Activated CD4-positive, CD25-positive, alpha-beta regulatory T cell treated with anti-CD3 and anti-CD28 coated beads, Interleukin-2, amount 50 U/mL, for 16 hours (primary cell): ENCODE results near the gene RIPK4.
"Not testable (repeated sequence)": the region's sequence is repeated elsewhere in the genome, so short reads cannot be mapped to it uniquely, and the experiment has no call there.

Experiments used
- DNase-seq: peaks from one replicate; pipeline ENCODE4 v3.0.0-alpha.2; 2020; ENCODE audit warnings: low read depth, low spot score

RIPK4 gene

DNA sequence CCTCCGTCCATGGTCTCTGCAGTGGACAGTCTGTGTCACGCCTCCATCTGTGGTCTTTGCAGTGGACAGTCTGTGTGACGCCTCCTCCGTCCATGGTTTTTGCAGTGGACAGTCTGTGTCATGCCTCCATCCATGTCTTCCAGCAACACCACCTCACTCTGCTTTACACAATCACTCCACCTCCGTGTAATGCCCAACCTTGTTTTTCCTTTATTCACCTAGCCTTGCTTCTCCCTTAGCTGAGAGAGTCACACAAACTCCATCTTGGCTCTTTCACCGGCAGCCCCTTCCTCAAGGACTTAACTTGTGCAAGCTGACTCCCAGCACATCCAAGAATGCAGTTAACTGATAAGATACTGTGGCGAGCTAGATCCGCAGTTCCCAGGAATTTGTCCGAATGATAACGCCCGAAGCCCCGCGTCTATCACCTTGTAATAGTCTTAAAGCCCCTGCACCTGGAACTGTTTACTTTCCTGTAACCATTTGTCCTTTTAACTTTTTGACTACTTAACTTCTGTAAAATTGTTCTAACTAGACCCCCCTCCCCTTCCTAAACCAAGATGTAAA, 52.5 kb downstream of the RIPK4 start:
- DNase-seq: not testable (repeated sequence)

DNA sequence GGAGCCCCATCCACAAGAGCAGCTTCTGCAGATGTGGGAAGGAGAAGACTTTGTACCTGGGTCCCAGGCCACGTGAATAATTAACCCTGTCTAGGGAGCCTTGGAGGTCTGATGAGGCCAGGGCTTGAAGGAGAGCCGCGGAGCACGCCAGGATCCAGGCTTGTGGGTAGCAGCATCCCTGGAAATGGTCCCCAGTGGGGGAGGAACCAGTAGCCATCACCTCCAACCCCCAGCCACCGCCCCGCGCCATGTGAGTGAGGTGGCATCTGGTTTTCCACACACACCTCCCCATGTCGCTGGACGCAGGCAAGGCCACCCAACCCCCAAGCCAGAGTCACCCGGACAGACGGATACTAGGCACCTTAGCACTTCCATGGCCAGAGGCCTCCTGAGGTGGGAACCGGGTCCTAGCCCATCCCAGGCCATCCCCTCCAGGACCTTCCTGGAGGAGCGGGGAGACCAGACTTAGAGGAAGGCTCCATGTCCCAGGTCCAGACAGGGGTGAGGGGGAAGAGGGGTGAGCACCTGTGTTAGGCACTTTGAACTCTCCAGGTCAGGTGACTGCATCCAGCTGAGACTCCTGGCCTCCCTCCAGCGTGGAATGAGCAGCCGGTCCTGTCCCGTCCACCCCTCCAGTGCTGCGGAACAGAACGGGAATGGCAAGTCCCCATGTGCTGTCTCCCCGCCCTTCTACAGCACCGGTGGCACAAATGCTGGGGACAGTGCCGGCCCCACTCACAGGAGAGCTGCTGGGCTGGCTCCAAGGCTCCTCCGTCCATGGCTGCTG, 53.2 kb downstream of the RIPK4 start:
- DNase-seq: no peak

DNA sequence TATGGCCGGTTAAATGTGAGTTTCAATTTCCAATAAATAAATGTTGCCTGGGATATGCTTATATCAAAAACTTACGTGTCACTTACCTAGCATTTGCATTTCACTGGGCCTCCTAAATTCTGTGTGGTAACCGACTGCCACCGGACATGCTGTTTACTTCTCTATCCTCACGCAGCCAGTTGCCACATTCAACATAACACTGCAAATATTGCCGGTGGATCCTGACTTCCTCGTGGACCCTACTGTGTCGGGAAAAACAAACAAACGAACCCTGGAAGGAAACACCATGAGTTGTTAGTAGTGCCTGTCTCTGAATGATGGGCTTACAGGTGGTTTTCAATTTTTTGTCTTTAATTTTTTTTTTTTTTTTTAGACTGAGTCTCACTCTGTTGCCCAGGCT, 54.1 kb downstream of the RIPK4 start:
- DNase-seq: no peak

DNA sequence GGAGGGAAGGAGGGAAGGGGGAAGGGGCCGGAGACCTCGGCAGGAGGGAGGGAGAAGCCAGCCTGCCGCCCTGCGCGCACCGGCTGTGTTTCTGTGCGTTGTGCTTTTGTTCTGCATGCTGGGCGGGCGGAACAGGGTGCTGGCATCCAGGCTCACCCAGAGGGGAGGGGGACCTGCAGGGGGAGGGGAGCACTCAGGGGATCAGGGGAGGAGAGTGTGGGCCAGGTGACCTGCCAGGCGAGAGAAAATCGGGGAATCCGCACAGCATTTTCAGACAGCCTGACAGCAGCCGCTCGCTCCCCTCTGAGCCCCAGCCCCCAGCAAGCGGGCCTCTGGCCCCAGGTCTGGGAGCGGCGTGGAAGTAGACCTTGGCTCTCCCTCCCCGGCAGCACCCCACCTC, 54.7 kb downstream of the RIPK4 start:
- no peak for DNase-seq

DNA sequence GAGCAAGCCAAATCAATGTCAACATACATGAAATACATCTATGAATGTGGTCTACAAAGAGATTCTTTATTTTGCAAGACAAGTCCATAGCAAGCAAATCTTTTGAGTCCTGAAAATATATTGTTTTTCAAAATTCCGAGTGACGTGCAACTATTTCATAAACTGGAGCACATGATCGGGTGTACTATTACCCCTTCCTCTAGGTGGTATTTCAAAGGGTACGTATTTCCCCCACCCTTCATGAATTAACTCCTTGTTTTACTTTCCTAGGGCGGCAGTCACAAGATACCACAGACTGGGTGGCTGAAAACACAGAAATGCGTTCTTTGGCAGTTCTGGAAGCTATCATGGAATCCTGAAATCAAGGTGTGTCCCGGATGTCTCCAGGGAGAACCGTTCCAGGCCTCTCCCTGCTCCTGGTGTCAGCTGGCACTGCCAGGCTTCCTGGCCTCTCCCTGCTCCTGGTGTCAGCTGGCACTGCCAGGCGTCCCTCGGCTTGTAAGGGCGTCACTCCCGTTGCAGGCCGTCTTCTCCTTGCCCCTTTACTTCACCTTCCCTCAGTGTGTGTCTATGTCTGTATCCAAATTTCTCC, 55.3 kb downstream of the RIPK4 start:
- no peak for DNase-seq

DNA sequence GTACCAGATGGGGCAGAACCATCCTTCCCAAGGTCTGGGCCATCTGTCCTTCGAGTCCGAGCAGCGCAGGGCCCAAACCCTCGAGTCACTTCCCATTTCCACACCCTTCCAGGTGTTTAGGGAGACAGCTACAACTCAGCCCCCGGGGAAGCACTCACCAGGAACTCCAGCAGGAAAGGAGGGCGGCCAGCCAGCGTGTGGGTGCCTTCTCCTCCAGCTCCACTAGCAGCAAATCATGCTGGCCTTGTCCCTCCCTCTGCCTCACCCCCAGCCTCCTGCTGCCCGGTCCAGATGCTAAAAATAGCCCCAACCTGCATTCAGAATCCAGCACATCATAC, 56.1 kb downstream of the RIPK4 start:
- DNase-seq: no peak

DNA sequence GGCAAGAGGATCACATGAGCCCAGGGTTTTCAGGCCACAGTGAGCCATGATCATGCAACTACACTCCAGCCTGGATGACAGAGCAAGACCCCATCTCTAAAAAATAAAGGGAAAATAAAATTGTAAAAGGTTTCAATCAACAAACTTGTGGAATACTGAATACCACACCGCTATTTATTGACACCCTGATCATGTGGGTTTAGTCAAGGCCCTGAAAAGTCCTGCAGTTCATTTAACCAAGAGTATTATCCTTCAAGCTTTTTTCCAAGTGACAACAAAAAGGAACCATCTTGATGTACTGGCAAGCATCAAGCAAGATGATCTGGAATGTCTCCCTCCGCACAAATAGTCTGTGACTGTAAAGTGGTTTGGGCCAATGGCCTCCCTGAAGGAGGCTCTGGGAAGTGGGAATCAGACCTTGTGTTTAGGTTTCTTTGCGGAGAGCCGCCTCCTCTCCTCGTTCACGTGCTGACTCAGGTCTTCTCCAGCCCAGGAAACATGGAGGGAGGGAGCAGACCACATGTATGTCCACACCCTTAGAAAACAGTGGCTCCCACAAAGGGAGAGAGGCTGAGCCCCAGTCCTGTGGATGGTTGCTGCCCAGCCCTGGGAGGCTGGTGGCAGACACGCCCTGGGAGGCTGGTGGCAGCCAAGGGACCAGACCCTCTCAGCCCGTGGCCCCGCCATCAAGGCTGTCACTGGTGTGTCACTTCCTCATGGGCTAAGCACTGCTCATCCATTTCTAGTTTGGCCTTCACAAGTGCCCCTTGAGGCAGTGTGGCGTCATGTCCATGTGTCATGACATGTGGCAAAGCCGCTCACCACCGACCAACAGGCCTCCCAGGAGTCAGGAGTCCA, 56.7 kb downstream of the RIPK4 start:
- no peak for DNase-seq

DNA sequence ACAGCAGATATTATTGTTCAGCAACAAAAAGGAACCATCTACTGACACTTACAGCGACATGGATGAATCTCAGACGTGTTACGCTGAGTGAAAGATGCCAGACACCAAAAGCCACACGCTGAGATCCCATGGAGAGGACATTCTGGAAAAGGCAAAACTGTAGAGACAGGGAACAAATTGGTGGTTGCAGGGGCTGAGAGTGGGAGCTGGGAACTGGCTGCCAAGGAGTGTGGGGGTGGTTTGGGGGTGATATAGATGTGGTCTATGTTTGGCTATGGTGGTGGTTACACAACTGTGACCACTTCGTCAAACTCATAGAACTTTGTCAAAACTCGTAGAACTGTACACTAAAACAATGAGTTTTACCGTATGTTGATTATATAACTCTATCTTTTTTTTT, 57.7 kb downstream of the RIPK4 start:
- no peak for DNase-seq

DNA sequence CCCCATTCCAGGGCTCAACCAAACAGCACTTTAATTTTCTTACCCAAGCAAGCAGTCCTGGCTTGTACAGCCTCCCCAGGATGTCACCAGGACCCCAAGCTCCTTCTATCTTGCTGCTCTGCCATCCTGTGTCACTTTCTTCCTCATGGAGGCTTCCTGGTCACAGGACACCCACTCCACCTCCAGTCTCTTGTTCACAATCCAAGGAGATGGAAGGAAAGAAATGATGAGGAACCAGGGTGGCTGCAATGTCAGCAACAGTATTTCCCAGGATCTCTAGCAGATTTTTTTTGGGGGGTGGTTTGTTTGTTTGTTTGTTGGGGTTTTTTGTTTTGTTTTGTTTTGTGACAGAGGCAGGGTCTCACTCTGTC, 58.9 kb downstream of the RIPK4 start:
- no peak for DNase-seq

DNA sequence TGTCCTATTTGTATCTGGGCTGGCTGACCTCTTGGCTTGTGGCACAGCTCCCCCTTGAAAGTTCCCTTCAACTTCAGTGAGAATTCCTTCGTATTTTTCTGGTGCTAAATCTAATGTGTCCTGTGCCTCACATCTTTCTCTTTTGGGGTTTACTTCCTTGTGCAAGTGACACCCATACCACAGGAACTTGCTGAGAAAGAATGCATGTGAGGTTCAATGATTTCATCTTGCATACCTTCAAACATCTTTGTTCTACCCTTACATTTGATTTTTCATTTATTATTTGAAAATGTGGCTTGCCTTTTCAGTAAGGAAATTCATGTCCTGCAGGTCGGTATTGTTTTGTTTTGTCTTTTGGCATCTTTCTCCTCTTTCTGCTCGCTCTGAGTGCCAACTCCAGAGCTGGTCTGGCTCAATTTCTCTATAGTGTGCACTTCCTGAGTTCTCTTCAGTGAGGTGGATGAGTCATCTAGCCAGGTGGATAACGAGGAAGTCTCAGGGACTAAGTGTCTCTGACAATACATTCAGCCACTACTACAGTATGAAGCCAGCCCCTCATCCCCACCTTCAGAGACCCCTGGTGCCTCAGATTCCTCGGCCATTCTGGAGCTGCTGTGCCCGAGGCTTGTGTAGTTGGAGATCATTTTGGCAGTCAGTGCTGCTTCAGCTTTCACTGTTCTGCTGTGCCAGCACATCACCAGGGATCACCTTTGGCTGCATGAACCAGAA, 59.5 kb downstream of the RIPK4 start:
- DNase-seq: no peak

DNA sequence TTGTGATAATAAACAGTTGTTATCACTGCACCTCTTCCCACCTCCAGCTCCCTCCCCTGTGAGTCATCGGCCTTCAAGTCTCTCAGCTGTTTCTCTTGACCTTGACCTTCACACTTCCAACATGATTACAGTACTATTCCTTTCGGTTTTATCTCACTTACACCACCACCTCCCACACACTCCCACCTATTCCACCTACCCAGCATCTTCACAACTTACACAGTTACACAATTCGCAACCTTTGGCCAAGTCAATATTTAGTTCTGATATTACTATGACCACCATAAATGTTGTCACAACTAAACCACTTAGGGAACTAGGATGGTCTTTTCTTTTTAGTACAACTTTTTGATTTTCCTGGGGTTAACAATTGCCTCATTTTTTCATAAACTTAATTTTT, 60.2 kb downstream of the RIPK4 start:
- DNase-seq: no peak

DNA sequence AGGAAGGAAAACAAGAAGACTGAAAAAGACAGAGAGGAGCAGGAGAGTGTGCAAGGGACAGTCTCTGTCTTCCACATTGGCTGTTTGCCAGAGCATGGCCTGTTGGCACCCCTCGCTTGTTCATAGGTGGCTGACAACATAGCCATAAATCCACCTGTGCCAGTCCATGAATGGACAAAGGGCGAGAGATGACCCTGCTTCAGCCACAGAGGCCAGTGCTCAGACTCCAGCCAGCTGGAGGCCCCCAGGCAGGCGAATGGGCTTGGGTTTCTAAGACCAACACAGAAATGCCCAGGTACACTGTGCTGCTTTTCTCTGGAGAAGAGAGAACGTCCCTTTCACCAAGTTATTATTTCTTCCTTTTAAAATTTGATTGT, 60.6 kb downstream of the RIPK4 start:
- DNase-seq: no peak

DNA sequence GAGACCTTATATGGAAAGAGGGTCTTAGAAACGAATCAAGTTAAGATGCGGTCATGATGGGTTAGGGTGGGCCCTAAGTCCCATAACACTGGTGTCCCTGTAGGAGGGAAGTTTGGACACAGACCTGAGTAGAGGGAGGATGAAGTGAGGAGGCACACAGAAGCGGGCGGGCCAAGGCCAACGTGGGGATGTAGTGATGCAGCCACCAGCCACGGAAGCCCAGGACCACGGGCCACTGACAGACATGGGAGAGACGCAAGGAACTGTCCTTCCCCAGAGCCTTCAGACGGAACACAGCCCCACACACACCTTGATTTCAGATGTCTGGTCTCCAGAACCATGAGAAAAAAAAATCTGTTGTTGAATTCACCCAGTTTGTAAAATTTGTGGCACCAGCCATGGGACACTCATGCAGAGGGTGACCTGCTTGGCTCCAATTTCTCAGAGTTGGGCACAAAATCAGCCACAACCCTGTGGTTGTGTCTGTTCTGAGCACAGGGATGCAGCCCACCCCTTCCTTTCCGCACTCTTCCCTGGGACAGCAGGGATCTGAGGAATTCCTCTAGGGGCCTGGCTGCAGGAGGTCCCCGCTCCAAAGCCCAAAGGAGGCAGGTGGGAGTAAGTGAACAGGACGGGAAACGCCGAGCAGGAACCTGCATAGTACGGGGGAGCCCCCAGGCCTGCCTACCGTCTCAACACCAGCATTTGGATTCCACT, 61.1 kb downstream of the RIPK4 start:
- no peak for DNase-seq

DNA sequence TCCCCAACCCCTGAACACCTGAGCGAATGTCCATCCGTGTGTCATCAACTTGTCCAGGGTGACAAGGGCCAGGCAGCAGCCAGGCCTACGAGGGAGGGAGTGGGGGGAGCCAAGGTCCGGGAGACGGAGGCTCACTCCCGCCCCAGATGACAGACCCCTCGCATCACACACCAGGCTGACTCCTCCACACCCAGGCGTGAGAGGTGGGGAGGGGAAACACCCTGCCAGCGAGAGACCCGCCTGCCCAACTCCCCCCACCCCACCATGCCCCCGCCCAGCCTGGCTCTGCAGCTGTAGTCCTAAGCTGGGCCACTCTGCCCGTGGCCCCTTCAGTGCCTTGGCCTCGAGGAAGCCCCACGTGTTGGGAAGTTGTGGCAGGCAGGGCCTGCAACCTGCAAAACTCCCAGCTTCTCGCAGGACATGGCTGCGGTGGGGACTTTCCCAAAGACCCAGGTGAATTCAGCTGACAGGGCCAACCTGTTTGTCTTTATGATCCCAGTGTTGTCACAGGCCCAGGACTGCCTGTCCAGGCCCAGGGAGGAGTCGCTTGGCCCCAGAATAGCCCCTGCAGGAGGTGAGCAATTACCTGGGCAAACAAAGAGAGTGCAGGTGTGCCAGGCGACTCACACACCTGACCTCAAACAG, 62.9 kb downstream of the RIPK4 start:
- DNase-seq: no peak

DNA sequence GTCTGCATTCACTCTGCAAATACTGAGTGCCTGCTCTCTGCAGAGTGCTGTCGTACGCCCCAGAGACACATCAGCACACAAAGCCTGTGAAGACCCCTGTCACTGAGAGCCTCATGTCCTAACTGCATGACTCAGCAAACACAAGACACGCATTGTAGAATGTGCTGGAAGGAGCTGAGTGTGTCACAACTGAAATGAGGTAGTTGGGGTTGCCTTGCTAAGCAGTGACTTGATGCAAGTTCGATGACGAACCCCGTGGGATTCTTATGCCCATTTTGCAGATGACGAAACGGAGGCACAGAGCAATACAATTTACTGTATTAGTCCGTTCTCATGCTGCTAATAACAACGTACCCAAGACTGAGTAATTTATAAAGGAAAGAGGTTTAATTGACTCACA, 65.1 kb downstream of the RIPK4 start:
- no peak for DNase-seq

DNA sequence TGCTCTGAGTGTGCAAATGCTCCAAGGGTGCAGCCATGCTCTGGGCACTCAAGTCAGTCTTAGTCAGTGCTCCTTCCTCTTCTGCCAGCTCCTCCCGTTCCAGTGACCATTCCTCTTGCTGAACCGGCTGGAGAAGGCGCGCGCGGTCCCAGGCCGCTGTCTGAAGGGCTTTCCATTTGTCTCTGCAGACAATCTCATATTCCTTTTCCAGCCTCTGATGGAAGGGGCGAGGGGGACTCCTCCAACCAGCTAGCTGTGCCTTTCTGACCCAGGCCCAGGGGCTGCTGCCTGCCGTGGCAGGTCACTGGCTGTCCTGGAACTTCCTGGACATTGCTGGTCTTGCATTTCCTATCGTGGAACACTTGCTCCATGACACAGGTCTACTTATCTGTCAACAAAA, 67.5 kb downstream of the RIPK4 start:
- DNase-seq: no peak

DNA sequence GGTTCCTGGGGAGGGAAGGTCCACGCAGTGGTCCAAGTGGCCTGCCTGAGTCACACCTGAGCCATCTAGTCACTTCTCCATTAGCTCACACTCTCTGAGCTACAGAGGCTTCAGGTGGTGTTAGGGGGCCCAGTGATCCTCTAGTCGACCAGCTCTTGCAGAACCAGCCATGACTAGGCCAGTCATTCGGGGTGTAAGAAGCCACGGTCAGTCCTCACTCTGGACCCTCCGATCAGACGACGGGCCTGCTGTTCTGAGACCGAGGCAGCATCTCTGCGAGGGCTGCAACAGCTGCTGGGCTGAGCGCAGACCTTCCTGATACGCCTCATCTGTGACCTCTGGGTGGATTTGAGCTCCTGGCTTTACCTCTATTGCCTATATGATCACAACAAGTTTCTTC, 68.8 kb downstream of the RIPK4 start:
- no peak for DNase-seq

DNA sequence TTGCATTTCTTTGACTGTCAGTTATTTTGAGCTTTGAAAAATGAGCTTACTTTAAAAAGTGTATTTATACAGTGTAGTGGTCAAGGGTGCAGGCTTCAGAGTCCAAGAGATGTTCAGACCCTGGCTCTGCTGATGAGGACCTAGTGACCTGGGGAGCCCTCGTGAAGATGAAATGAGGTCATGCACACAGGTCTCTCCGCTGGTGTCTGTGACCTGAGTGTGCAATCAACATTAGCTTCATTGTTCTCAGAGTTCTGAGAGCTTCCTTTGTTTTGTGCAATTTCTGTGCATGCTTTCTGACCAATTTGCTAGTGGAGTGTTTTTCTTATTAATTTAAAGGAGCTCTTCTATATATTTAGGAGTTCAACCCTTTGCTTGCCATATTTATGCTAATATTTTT, 71.3 kb downstream of the RIPK4 start:
- no peak for DNase-seq

DNA sequence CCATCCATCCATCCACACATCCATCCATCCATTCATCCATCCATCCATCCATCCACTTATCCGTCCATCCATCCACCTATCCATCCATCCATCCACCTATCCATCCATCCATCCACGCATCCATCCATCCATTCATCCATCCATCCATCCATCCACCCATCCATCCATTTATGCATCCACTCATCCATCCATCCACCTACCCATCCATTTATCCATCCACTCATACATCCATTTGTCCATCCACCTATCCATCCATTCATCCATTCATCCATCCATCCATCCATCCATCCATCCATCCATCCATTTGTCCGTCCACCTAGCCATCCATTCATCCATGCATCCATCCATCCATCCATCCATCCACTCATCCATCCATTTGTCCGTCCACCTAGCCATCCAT, 72.8 kb downstream of the RIPK4 start:
- DNase-seq: not testable (repeated sequence)

DNA sequence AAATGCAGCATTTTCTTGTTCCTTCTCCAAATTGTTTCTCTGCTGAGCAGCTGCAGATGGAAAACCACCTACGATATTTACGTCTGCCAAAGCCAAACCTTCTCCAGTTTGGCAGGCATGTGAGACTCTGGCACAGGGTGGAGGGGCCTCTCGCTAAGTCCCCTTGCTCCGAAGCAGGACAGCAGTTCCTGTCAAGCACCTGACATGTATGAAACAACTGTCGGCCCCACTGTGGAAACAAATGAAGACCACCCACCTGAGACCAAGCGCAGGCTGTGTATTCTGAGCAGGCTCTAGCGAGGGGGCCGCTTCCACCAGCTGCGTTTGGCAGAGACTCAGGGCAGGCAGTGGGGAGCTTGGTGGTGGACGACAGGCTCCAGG, 74.7 kb downstream of the RIPK4 start:
- no peak for DNase-seq
